ENCODE results near the gene SNRNP25.

GRCh38 chr16:65745-66144 is 12.1 kb downstream of the SNRNP25 start:
- TF ChIP-seq CTCF (IDR thresholded peaks at IDR 0.05; ENCODE audit: borderline replicate concordance, extremely low read depth, low read length, poor library complexity, severe bottlenecking) (peak; percentile 98), EZH2 (IDR thresholded peaks at IDR 0.05; ENCODE audit: borderline replicate concordance, low read depth, low read length, severe bottlenecking) (no peak)
